ENCODE data around the gene PIPOX. TPM values are rescaled to one million over a fixed set of nuclear protein-coding genes. Genes with fewer than 3 reads are reported as not detected.

Gene PIPOX
- total RNA-seq, 1 donor, result 1.4 TPM

DNA sequence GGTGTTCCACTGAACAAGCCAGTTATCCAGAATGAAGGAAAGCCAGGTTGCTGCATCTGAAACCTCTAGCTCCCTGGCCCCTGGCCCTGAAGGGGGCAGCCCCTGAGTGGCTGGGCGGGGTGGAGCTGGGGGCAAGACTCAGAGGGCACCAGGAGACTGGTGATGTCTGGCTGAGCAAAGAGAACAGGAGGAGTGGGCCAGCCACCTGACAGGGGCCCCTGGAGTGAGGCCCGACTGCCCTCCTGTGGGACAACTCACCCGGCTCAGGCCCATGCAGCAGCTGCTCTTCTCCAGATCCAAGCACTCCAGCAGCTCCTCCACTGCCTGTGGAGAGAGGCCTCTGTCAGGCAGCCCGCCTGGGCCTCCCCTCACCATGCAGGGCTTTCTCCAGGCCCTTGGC is 60.4 kb downstream of the PIPOX start:
- Histone ChIP-seq H3K36me3 (ENCODE audit: insufficient read depth, low read length) (peaks cover 22% of the 10 kb centered on the region), H3K4me1 (ENCODE audit: insufficient read depth, low read length) (no peaks in the 10 kb centered on the region), H2AFZ (ENCODE audit: low read length) (no peak overlapping the region), H3K27ac (ENCODE audit: low read depth, low read length) (no peak overlapping the region), H3K9me3 (ENCODE audit: low read depth, low read length) (no peaks in the 10 kb centered on the region), H3K79me2 (ENCODE audit: insufficient read depth, low read length) (no peaks in the 10 kb centered on the region), H3K4me3 (ENCODE audit: insufficient read depth, low read length) (no peak overlapping the region), H3K4me2 (ENCODE audit: insufficient read depth, low read length) (no peak overlapping the region), H3K27me3 (ENCODE audit: insufficient read depth, low read length) (no peaks in the 10 kb centered on the region), H4K20me1 (ENCODE audit: insufficient read depth, low read length) (no peaks in the 10 kb centered on the region)
- DNase-seq (ENCODE audit: insufficient read length, low spot score, missing footprints), result no peak
- no peak for TF ChIP-seq CTCF (IDR thresholded peaks at IDR 0.05; ENCODE audit: extremely low read depth, low read depth, low read length)

Other genes with a start within 250 kb of the PIPOX start
- 4.4 and 5.1 TPM in 2 replicates for gene FAM222B, start 200.4 kb upstream of the PIPOX start, total RNA-seq
- 28.9 and 30.4 TPM in 2 replicates for gene ERAL1, start 188.1 kb upstream of the PIPOX start, total RNA-seq
- gene FLOT2, start 145.4 kb upstream of the PIPOX start, total RNA-seq, result 32.1 and 35.1 TPM in 2 replicates
- 4.7 and 6.2 TPM in 2 replicates for gene DHRS13, start 140.1 kb upstream of the PIPOX start, total RNA-seq
- gene PHF12, start 91.6 kb upstream of the PIPOX start, total RNA-seq, result 20.3 and 26.8 TPM in 2 replicates
- not detected in 2 replicates for gene SEZ6, start 37.1 kb upstream of the PIPOX start, total RNA-seq
- gene MYO18A, start 137.3 kb downstream of the PIPOX start, total RNA-seq, result 28.6 and 39.8 TPM in 2 replicates
- not detected in 2 replicates for gene CRYBA1, start 203.7 kb downstream of the PIPOX start, total RNA-seq

Measured in osteoblast (primary cell).